Measurements from ENCODE around the gene EPHX1. TPM values are rescaled to one million over a fixed set of nuclear protein-coding genes. Genes with fewer than 3 reads are reported as not detected.

Gene EPHX1
- total RNA-seq, 1 donor from 2014 or later: 1.2 TPM

DNA sequence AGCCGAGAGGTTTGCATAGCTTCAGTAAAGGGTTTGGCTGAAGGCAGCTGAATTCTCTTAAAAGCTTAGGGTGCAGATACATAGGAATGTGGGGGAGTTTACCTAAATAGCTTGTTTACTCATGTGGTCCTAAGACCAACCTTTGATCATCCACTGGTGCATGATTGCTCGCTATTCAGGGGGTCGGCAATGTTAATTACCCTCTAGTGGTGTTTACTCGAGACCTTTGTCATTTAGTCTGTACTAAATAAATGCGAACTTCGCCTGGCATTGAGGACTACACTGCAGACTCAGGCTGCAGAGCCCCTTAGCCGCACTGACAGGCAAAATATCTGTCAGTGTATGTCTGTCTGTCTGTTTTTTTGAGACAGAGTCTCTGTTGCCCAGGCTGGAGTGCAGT is 40.4 kb downstream of the EPHX1 start:
- ATAC-seq (ENCODE audit: low read depth) (no peak), DNase-seq (no peak)
- POLR2A ChIA-PET: interaction anchor here (3.9 kb wide), 1 partner anchor 31 kb away, joined by 37 read pairs; the partner anchor contains the start of gene TMEM63A
- Mint-ChIP-seq H3K27me3 (no peaks in the 10 kb centered on the region), H3K36me3 (ENCODE audit: low read depth) (peaks cover 63% of the 10 kb centered on the region), H3K4me1 (peaks cover 71% of the 10 kb centered on the region), H3K27ac (peak overlapping the region; percentile 94), H3K9me3 (no peaks in the 10 kb centered on the region), H3K4me3 (no peak overlapping the region)
- TF ChIP-seq, protein P1, sequence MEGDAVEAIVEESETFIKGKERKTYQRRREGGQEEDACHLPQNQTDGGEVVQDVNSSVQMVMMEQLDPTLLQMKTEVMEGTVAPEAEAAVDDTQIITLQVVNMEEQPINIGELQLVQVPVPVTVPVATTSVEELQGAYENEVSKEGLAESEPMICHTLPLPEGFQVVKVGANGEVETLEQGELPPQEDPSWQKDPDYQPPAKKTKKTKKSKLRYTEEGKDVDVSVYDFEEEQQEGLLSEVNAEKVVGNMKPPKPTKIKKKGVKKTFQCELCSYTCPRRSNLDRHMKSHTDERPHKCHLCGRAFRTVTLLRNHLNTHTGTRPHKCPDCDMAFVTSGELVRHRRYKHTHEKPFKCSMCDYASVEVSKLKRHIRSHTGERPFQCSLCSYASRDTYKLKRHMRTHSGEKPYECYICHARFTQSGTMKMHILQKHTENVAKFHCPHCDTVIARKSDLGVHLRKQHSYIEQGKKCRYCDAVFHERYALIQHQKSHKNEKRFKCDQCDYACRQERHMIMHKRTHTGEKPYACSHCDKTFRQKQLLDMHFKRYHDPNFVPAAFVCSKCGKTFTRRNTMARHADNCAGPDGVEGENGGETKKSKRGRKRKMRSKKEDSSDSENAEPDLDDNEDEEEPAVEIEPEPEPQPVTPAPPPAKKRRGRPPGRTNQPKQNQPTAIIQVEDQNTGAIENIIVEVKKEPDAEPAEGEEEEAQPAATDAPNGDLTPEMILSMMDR (IDR thresholded peaks at IDR 0.05): no peak
- intact Hi-C loops (cut with micrococcal nuclease): no loop called here
- CTCF ChIA-PET: interaction anchor here (0.8 kb wide), 1 partner anchor 376 kb away, joined by 3 read pairs; no protein-coding TSS in a partner anchor

- peaks cover 73% of the 10 kb centered on the region for H3K4me1 Mint-ChIP-seq
- no peaks in the 10 kb centered on the region for H3K9me3 Mint-ChIP-seq
- DNase-seq: no peak
Observed at GRCh38 chr1:225851805-225852204, 41.9 kb downstream of the EPHX1 start.

DNA sequence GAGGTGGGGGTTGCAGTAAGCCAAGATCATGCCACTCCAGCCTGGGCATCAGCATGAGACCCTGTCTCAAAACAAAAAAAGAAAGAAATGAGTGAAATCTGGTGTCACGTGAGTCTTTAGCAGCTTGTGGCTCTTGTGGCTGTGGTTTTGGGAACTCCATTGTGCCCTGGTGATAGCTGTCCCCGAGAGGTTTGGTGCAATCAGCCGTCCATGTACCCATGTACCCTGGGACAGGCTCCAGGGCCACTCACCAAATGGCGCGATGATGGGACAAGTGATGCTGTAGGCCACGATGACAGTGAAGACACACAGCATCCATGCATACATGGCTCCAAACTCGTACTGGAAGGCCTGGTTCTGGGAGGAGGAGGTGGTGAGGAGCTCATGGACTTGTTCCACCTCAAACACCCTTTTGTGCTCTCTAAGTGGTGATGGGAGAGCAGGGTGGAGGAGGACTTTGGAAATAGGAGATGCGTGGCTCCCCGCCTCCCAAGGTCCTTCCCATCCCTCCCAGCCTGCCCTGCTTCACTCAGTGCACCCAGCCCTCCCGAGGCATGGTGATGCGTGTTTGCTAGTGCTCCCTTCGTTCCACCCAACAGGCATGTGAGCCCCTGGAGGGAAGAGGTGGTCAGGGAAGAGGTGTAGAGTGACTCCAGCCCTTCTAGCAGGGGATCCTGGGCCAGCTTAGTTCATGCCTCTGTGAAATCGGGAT is 42.6 kb downstream of the EPHX1 start:
- peak overlapping the region; percentile 89 for H3K27ac Mint-ChIP-seq
- no peaks in the 10 kb centered on the region for H3K9me3 Mint-ChIP-seq
- H3K4me3 Mint-ChIP-seq: peak overlapping the region; percentile 28
- CTCF ChIA-PET: interaction anchor here (1.8 kb wide), 1 partner anchor 30 kb away, joined by 5 read pairs; no protein-coding TSS in a partner anchor
- POLR2A ChIA-PET: interaction anchor here (0.7 to 2.0 kb wide), 5 partner anchors 29 to 75 kb away, joined by 3 to 15 read pairs (median 6); partner anchors contain the start of genes PYCR2, SRP9 and TMEM63A
- no peaks in the 10 kb centered on the region for H3K27me3 Mint-ChIP-seq
- DNase-seq: no peak
- intact Hi-C loops (cut with micrococcal nuclease): no loop called here
- H3K4me1 Mint-ChIP-seq: peaks cover 66% of the 10 kb centered on the region
- TF ChIP-seq, protein P1 (IDR thresholded peaks at IDR 0.05): no peak
- peaks cover 68% of the 10 kb centered on the region for H3K36me3 Mint-ChIP-seq (ENCODE audit: low read depth)
- ATAC-seq (ENCODE audit: low read depth): no peak

More at GRCh38 chr1:225851805-225852204, 41.9 kb downstream of the EPHX1 start:
- peaks cover 67% of the 10 kb centered on the region for H3K36me3 Mint-ChIP-seq (ENCODE audit: low read depth)
- no peaks in the 10 kb centered on the region for H3K27me3 Mint-ChIP-seq
- CTCF ChIA-PET: interaction anchor here (1.8 kb wide), 1 partner anchor 31 kb away, joined by 5 read pairs; no protein-coding TSS in a partner anchor
- H3K4me3 Mint-ChIP-seq: no peak overlapping the region
- intact Hi-C loops (cut with micrococcal nuclease): no loop called here
- POLR2A ChIA-PET: interaction anchor here (1.1 to 2.0 kb wide), 4 partner anchors 30 to 74 kb away, joined by 3 to 15 read pairs (median 6); partner anchors contain the start of genes PYCR2, SRP9 and TMEM63A
- TF ChIP-seq, protein P1 (IDR thresholded peaks at IDR 0.05): no peak
- peak overlapping the region; percentile 89 for H3K27ac Mint-ChIP-seq
- ATAC-seq (ENCODE audit: low read depth): peak; percentile 18

- Mint-ChIP-seq H3K27me3 (no peaks in the 10 kb centered on the region), H3K36me3 (ENCODE audit: low read depth) (peaks cover 76% of the 10 kb centered on the region), H3K27ac (peak overlapping the region; percentile 89), H3K9me3 (no peaks in the 10 kb centered on the region), H3K4me1 (peaks cover 57% of the 10 kb centered on the region), H3K4me3 (no peak overlapping the region)
- intact Hi-C loops (cut with micrococcal nuclease): no loop called here
- ATAC-seq (ENCODE audit: low read depth) (no peak), DNase-seq (no peak)
- TF ChIP-seq, protein P1 (IDR thresholded peaks at IDR 0.05): no peak
- ChIA-PET POLR2A (no interaction called here), CTCF (interaction anchor here (0.6 kb wide), 1 partner anchor 12 kb away, joined by 3 read pairs; no protein-coding TSS in a partner anchor)
Observed at GRCh38 chr1:225853441-225853840, 43.5 kb downstream of the EPHX1 start.

Data from activated B cell treated with CpG ODN at 0.5 μM for 24 hours (primary cell).